Gastrocnemius medialis (tissue), 4 donors: ENCODE measurements around the gene SSU72.

Experiments used
- POLR2A ChIP-seq, 2 donors: fragments of 450-650 bp; IDR thresholded peaks; one replicate each; pipeline ENCODE4 v1.6.1; 2017; ENCODE audit warnings: antibody characterized with exemption in 2 of 2, mild to moderate bottlenecking in 2 of 2, moderate library complexity in 2 of 2
- TF ChIP-seq, protein P1 (sequence below), 5 experiments: fragments of 450-650 bp in 3 of 5; fragments of 200-600 bp in 2 of 5; sonication (generic) in 2 of 5; IDR thresholded peaks in 4 of 5; conservative IDR thresholded peaks in 1 of 5; 1 replicate in 4 of 5; 2 replicates in 1 of 5; pipeline ENCODE4 v1.5.1; 2016 to 2019; ENCODE audit warnings: antibody characterized with exemption in 5 of 5, mild to moderate bottlenecking in 3 of 5, moderate library complexity in 3 of 5

- TF ChIP-seq POLR2A (IDR thresholded peaks at IDR 0.05): no peak
- TF ChIP-seq, protein P1, sequence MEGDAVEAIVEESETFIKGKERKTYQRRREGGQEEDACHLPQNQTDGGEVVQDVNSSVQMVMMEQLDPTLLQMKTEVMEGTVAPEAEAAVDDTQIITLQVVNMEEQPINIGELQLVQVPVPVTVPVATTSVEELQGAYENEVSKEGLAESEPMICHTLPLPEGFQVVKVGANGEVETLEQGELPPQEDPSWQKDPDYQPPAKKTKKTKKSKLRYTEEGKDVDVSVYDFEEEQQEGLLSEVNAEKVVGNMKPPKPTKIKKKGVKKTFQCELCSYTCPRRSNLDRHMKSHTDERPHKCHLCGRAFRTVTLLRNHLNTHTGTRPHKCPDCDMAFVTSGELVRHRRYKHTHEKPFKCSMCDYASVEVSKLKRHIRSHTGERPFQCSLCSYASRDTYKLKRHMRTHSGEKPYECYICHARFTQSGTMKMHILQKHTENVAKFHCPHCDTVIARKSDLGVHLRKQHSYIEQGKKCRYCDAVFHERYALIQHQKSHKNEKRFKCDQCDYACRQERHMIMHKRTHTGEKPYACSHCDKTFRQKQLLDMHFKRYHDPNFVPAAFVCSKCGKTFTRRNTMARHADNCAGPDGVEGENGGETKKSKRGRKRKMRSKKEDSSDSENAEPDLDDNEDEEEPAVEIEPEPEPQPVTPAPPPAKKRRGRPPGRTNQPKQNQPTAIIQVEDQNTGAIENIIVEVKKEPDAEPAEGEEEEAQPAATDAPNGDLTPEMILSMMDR (IDR thresholded peaks at IDR 0.05 in 4 of 5, conservative IDR thresholded peaks at IDR 0.05 in 1 of 5): no peak
Measured at GRCh38 chr1:1560178-1560577, 14.5 kb downstream of the SSU72 start.
